DMS53 treated with DMSO at 0.1 percent for 48 hours (cell line): Measurements from ENCODE around the gene CDK17.
"Not testable (repeated sequence)": the region's sequence is repeated elsewhere in the genome, so short reads cannot be mapped to it uniquely, and the experiment has no call there.

Experiments
- DNase-seq: peaks from one replicate; lab custom pipeline; 2025; ENCODE audit not compliant: unreplicated experiment; lab: John Stamatoyannopoulos, UW

The CDK17 gene

GRCh38 chr12:96359328-96359727 lies 40.9 kb downstream of the CDK17 start:
- no peak for DNase-seq

GRCh38 chr12:96356831-96357230 lies 43.4 kb downstream of the CDK17 start:
- DNase-seq: no peak

- DNase-seq: no peak
Observed at GRCh38 chr12:96354844-96355534, 45.2 kb downstream of the CDK17 start.

GRCh38 chr12:96354326-96354725 lies 45.9 kb downstream of the CDK17 start:
- no peak for DNase-seq

- DNase-seq: no peak
Observed at GRCh38 chr12:96352161-96352835, 47.9 kb downstream of the CDK17 start.

- DNase-seq: no peak
Observed at GRCh38 chr12:96350982-96351381, 49.3 kb downstream of the CDK17 start.

- DNase-seq: no peak
Observed at GRCh38 chr12:96347130-96347699, 53.0 kb downstream of the CDK17 start.

- not testable (repeated sequence) for DNase-seq
Observed at GRCh38 chr12:96346716-96347115, 53.5 kb downstream of the CDK17 start.

GRCh38 chr12:96344124-96344695 lies 56.0 kb downstream of the CDK17 start:
- no peak for DNase-seq

GRCh38 chr12:96343347-96343954 lies 56.8 kb downstream of the CDK17 start:
- no peak for DNase-seq

- DNase-seq: not testable (repeated sequence)
Observed at GRCh38 chr12:96339666-96340065, 60.6 kb downstream of the CDK17 start.

GRCh38 chr12:96338852-96339471 lies 61.3 kb downstream of the CDK17 start:
- DNase-seq: no peak

GRCh38 chr12:96337953-96338352 lies 62.3 kb downstream of the CDK17 start:
- no peak for DNase-seq

- no peak for DNase-seq
Observed at GRCh38 chr12:96336489-96336888, 63.8 kb downstream of the CDK17 start.

GRCh38 chr12:96335270-96335669 lies 65.0 kb downstream of the CDK17 start:
- no peak for DNase-seq

- no peak for DNase-seq
Observed at GRCh38 chr12:96334502-96334901, 65.7 kb downstream of the CDK17 start.

GRCh38 chr12:96329545-96329944 lies 70.7 kb downstream of the CDK17 start:
- DNase-seq: no peak

- DNase-seq: no peak
Observed at GRCh38 chr12:96329018-96329417, 71.2 kb downstream of the CDK17 start.

- DNase-seq: no peak
Observed at GRCh38 chr12:96327889-96328288, 72.3 kb downstream of the CDK17 start.

- no peak for DNase-seq
Observed at GRCh38 chr12:96327346-96327745, 72.9 kb downstream of the CDK17 start.

GRCh38 chr12:96326628-96327227 lies 73.5 kb downstream of the CDK17 start:
- DNase-seq: no peak
